H1 (cell line): ENCODE results near the gene NR2E3. TPM values are rescaled to one million over a fixed set of nuclear protein-coding genes. Genes with fewer than 3 reads are reported as not detected.

Experiments used
- ATF2 ChIP-seq: IDR thresholded peaks from 2 replicates; pipeline ENCODE4 v1.6.1; 2012; ENCODE audit warnings: low read length, inconsistent platforms
- ATF3 ChIP-seq: IDR thresholded peaks from 2 replicates; pipeline ENCODE4 v1.6.1; 2011; ENCODE audit warnings: low read depth, mild to moderate bottlenecking, low read length; ENCODE audit not compliant: insufficient read depth
- CREB1 ChIP-seq: IDR thresholded peaks from 2 replicates; pipeline ENCODE4 v1.6.1; 2012; ENCODE audit warnings: inconsistent platforms
- EGR1 ChIP-seq: IDR thresholded peaks from 2 replicates; pipeline ENCODE4 v1.6.1; 2011; ENCODE audit warnings: low read depth, low read length, borderline replicate concordance
- FOSL1 ChIP-seq: IDR thresholded peaks from 2 replicates; pipeline ENCODE4 v1.6.1; 2011; ENCODE audit warnings: mild to moderate bottlenecking, low read depth, low read length, moderate library complexity; ENCODE audit not compliant: insufficient read depth
- NRF1 ChIP-seq: IDR thresholded peaks from 2 replicates; pipeline ENCODE4 v1.6.1; 2011; ENCODE audit warnings: mild to moderate bottlenecking, low read depth, low read length, improper control_type of control experiment
- polyA plus RNA-seq, 7 experiments: library from polyadenylated mRNA; depleted of rRNA in 3 of 7; stranded (reverse) in 5 of 7; unstranded in 2 of 7; fragments of >200 nt in 5 of 7; fragments of 200-250 nt in 2 of 7; gene quantifications; 1 replicate in 5 of 7; 2 replicates in 1 of 7; 4 replicates in 1 of 7; pipeline versions ENCODE4 v1.2.1 to v1.2.3, GENCODE V29; 2011 to 2013; ENCODE audit warnings: missing spikeins in 2 of 7, mixed read lengths in 2 of 7
- total RNA-seq: library from RNA; stranded (reverse); fragmentation: NEBNext Ultra II Directional; extraction: Animal tissue kit (Norgen Biotek cat#: 25700); gene quantifications from 2 replicates; pipeline ENCODE4 v1.2.1, GENCODE V29; 2021

NR2E3 gene
- total and polyA plus RNA-seq, 2 of the 8 experiments (the other 6 are each of a cell fraction or from before 2014, with no cell fraction given), result 0.56 to 0.80 TPM

- TF ChIP-seq EGR1 (no peak), NRF1 (no peak), ATF3 (no peak), CREB1 (no peak), FOSL1 (no peak), ATF2 (no peak)
- TF ChIP-seq, all 59 proteins: peak for 0
Measured at GRCh38 chr15:71813723-71814470, 3.5 kb downstream of the NR2E3 start (continued).
